Epithelial cell of proximal tubule (primary cell): ENCODE measurements around the gene FBLN1. TPM values are rescaled to one million over a fixed set of nuclear protein-coding genes. Genes with fewer than 3 reads are reported as not detected.

ENCODE experiments used
- DNase-seq: peaks from one replicate; pipeline ENCODE4 v3.0.0-alpha.2; 2011; ENCODE audit warnings: low read depth
- H3K4me3 ChIP-seq: 2 replicates; pipeline ENCODE4 v1.5.1; 2011; ENCODE audit warnings: low read depth, mild to moderate bottlenecking, low read length
- total RNA-seq: library from RNA; depleted of rRNA; stranded (reverse); fragments of >200 nt; gene quantifications from 2 replicates; pipeline ENCODE4 v1.2.3, GENCODE V29; 2015
- TF ChIP-seq, protein P1 (sequence below): conservative IDR thresholded peaks from 2 replicates; pipeline ENCODE4 v1.5.1; 2012; ENCODE audit warnings: low read depth, mild to moderate bottlenecking, low read length

Gene FBLN1
- total RNA-seq, 1 donor from 2014 or later = 58.5 TPM

DNA sequence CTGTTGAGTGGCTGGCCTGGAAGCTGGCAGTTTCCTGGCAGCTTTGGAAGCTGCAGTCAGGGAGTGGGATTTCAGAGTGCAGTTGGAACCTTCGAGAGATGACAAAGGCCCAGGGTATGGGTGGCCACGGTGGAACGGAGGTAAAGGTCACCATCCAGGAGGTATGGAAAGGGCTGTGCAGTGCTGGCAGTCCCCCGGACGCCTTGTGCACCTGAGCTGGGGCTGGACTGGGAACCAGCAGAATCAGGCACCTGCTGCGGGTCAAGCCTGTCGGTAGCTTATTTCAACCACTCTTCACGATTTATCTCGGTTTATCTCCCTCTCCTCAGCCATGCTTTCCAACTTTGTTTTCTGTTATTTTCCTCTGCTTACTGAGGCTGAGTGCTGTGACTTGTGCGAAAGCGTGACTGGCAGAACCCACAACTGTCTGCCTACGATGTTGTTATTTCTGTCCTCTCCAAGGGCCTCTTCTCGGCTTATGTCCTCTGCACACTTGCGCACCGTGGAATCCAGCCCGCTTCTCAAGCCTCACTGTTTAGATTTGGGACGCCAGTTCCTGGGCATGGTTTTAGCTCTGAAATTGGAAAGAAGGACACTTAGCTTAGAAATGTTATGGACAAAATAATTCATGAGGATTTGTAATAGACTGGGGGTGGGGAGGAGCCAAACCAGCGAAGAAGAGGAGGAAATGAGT is 145.0 kb downstream of the FBLN1 start:
- DNase-seq = no peak
- no peak overlapping the region for H3K4me3 ChIP-seq
- TF ChIP-seq, protein P1, sequence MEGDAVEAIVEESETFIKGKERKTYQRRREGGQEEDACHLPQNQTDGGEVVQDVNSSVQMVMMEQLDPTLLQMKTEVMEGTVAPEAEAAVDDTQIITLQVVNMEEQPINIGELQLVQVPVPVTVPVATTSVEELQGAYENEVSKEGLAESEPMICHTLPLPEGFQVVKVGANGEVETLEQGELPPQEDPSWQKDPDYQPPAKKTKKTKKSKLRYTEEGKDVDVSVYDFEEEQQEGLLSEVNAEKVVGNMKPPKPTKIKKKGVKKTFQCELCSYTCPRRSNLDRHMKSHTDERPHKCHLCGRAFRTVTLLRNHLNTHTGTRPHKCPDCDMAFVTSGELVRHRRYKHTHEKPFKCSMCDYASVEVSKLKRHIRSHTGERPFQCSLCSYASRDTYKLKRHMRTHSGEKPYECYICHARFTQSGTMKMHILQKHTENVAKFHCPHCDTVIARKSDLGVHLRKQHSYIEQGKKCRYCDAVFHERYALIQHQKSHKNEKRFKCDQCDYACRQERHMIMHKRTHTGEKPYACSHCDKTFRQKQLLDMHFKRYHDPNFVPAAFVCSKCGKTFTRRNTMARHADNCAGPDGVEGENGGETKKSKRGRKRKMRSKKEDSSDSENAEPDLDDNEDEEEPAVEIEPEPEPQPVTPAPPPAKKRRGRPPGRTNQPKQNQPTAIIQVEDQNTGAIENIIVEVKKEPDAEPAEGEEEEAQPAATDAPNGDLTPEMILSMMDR = no peak

DNA sequence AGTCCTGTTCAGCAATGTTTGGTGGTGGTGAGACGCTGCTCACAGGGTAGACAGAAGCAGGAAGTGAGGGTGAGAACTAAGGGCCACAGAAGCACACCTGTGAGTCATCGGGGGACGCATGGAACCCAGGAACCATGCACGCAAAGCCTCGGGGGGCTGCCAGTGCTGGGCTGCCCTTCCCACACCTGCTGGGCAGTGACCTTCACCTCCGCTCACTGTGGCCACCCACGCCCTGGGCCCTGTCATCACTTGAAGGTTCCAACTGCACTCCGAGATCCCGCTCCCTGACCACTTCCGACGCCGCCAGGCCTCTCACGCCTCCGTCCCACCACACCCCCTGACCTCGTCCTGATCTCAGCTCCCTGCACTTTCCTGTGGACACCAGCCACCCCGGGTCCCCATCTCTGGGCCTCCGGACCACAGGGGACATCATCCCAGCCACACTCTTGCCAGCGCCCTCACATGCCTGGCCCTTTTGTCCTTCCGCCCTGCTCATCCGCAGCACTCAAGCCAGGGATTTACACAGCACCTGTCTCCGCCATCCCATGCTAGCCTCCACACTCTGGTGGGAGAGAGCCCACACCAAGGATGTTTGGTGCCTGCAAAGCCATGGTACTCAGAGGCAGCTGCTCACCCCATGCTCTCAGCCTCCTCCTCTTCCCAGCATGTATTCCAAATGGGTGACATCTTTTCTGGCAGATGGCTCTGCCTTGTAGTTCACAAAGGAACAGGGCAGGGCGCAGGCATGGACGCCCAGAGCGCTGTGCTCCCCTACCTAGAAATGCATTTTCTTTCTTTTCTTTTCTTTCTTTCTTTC is 145.8 kb downstream of the FBLN1 start:
- DNase-seq = no peak
- H3K4me3 ChIP-seq = no peak overlapping the region
- TF ChIP-seq, protein P1 = no peak

DNA sequence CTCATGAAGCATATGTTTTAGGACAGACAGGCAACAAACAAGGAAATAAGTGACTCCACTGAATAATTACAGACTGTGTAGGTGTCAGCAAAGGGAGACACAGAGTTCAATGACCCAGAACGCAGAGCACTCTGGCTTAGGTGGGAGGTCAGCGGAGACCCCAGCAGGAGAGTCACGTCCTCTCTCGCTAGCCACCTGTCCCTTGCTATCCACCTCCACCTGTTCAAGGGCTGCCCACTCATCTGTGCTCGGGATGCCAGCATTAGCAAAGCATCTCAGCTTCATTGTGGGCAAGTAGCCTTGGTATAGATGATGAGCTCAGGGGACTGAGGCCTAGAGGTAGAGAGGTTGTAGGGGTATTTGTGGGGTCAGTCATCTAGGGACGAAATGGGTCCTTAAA is 147.1 kb downstream of the FBLN1 start:
- TF ChIP-seq, protein P1 = no peak
- no peak for DNase-seq
- no peak overlapping the region for H3K4me3 ChIP-seq

DNA sequence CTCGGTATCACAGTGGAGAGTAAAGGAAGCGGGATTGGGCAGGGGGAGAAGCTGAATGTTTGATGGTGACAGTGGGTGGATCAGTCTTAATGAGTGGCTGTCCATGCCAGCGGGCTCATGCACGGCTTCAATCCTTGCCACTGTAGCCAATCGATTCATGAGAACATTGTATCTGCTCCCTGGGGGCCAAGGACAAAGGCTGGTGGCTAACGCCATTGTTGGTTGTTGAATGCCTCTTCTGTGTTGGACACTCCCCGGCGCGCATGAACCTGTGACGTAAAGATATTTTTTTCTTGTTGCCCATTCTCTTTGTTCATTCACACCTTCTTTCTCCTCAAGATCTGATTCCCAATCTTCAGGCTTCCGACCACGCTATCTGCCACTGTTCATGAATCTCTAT is 148.0 kb downstream of the FBLN1 start:
- no peak for DNase-seq
- TF ChIP-seq, protein P1 = no peak
- H3K4me3 ChIP-seq = no peak overlapping the region

Other genes with a start within 250 kb of the FBLN1 start
- gene UPK3A, start 217.9 kb upstream of the FBLN1 start, total RNA-seq = 2.0 TPM in 1 of 2 replicates, not detected in the other
- 9.5 and 11.4 TPM in 2 replicates for gene FAM118A, start 192.9 kb upstream of the FBLN1 start, total RNA-seq
- 0.63 TPM in 1 of 2 replicates, not detected in the other for gene SMC1B, start 89.3 kb upstream of the FBLN1 start, total RNA-seq
- gene RIBC2, start 89.2 kb upstream of the FBLN1 start, total RNA-seq = 0.69 and 2.7 TPM in 2 replicates
- 97.3 and 118 TPM in 2 replicates for gene ATXN10, start 169.0 kb downstream of the FBLN1 start, total RNA-seq